ENCODE measurements around the gene CYTH1. TPM values are rescaled to one million over a fixed set of nuclear protein-coding genes. Genes with fewer than 3 reads are reported as not detected.

The CYTH1 gene
- total RNA-seq, 1 donor = 21.4 TPM

DNA sequence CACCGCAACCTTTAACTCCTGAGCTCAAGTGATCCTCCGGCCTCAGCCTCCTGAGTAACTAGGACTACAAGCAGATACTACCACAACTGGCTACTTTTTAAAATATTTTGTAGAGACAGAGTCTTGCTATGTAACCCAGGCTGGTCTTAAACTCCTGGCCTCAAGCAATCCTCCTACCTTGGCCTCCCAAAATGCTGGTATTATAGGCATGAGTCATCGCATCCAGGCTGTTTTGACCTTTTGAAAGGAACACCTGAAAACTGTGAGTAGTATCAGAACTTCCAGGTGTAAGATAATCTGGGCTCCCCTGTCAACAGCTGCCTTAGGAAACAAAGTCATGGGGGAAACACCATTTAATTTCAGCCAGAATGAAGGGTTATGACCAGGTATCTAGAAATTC is 77.5 kb downstream of the CYTH1 start:
- peaks cover 6% of the 10 kb centered on the region for H3K79me2 ChIP-seq (ENCODE audit: insufficient read depth, low read length)

DNA sequence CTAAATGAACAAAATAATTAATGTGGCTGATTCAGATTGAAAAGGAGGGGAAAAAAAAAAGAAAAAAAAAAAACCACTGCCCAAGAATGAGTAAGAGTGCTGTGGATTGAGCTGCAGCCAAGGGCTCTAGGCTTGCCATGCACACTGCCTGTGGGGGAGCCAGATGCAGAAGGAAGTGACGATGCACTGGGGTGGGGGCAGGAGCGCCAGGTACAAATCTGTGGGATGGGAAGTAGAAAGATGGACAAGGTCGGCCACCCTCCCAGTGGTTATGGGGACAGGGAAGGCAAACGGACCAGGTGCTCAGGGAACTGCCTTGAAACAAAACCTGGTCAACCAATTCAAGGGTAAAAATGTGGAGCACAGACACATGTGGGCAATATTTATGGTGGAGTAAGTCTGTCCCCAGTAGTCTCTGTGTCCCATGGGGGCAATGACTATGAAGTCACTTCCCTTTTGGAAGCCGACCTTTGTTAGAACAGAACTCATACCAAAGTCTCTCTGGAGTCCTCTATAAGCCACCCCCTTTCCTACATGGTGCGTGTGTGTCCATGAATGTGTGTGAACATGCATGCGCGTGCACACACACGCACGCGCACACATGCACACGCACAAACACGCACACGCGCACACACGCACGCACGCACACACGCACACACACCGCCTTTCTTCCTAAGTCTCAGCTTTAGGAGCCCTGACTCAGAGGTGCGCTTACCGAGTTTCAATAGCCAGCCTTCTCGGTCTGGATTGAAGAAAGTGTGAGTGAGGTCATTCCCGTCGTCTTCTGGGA is 84.3 kb downstream of the CYTH1 start:
- H4K20me1 ChIP-seq (ENCODE audit: insufficient read depth, low read length) = no peaks in the 10 kb centered on the region
- H3K36me3 ChIP-seq (ENCODE audit: insufficient read depth, low read length) = peaks cover 40% of the 10 kb centered on the region
- TF ChIP-seq CTCF (IDR thresholded peaks at IDR 0.05; ENCODE audit: extremely low read depth, low read depth, low read length) = no peak
- H3K4me2 ChIP-seq (ENCODE audit: insufficient read depth, low read length) = no peak overlapping the region
- H3K4me1 ChIP-seq (ENCODE audit: insufficient read depth, low read length) = peaks cover 10% of the 10 kb centered on the region
- H3K9me3 ChIP-seq (ENCODE audit: low read depth, low read length) = no peaks in the 10 kb centered on the region
- peak overlapping the region; percentile 50 for H3K27ac ChIP-seq (ENCODE audit: low read depth, low read length)
- no peaks in the 10 kb centered on the region for H3K79me2 ChIP-seq (ENCODE audit: insufficient read depth, low read length)
- no peaks in the 10 kb centered on the region for H3K27me3 ChIP-seq (ENCODE audit: insufficient read depth, low read length)
- no peak overlapping the region for H2AFZ ChIP-seq (ENCODE audit: low read length)
- DNase-seq (ENCODE audit: insufficient read length, low spot score, missing footprints) = no peak
- no peak overlapping the region for H3K4me3 ChIP-seq (ENCODE audit: insufficient read depth, low read length)

More for the DNA sequence above, 77.5 kb downstream of the CYTH1 start:
- peaks cover 10% of the 10 kb centered on the region for H3K4me1 ChIP-seq (ENCODE audit: insufficient read depth, low read length)
- no peak overlapping the region for H3K4me3 ChIP-seq (ENCODE audit: insufficient read depth, low read length)
- no peak overlapping the region for H3K27ac ChIP-seq (ENCODE audit: low read depth, low read length)
- no peak for TF ChIP-seq CTCF (IDR thresholded peaks at IDR 0.05; ENCODE audit: extremely low read depth, low read depth, low read length)
- H2AFZ ChIP-seq (ENCODE audit: low read length) = no peak overlapping the region
- H3K36me3 ChIP-seq (ENCODE audit: insufficient read depth, low read length) = peaks cover 21% of the 10 kb centered on the region
- H4K20me1 ChIP-seq (ENCODE audit: insufficient read depth, low read length) = no peaks in the 10 kb centered on the region
- H3K9me3 ChIP-seq (ENCODE audit: low read depth, low read length) = no peaks in the 10 kb centered on the region
- H3K4me2 ChIP-seq (ENCODE audit: insufficient read depth, low read length) = no peak overlapping the region
- H3K27me3 ChIP-seq (ENCODE audit: insufficient read depth, low read length) = no peaks in the 10 kb centered on the region
- no peak for DNase-seq (ENCODE audit: insufficient read length, low spot score, missing footprints)

- Histone ChIP-seq H3K4me2 (ENCODE audit: insufficient read depth, low read length) (no peak overlapping the region), H3K27me3 (ENCODE audit: insufficient read depth, low read length) (no peaks in the 10 kb centered on the region), H3K9me3 (ENCODE audit: low read depth, low read length) (no peaks in the 10 kb centered on the region), H3K36me3 (ENCODE audit: insufficient read depth, low read length) (peaks cover 45% of the 10 kb centered on the region), H4K20me1 (ENCODE audit: insufficient read depth, low read length) (no peaks in the 10 kb centered on the region), H3K79me2 (ENCODE audit: insufficient read depth, low read length) (no peaks in the 10 kb centered on the region), H3K4me1 (ENCODE audit: insufficient read depth, low read length) (peaks cover 10% of the 10 kb centered on the region), H2AFZ (ENCODE audit: low read length) (no peak overlapping the region), H3K4me3 (ENCODE audit: insufficient read depth, low read length) (no peak overlapping the region), H3K27ac (ENCODE audit: low read depth, low read length) (no peak overlapping the region)
- TF ChIP-seq CTCF (IDR thresholded peaks at IDR 0.05; ENCODE audit: extremely low read depth, low read depth, low read length) = no peak
- no peak for DNase-seq (ENCODE audit: insufficient read length, low spot score, missing footprints)
These were observed 85.0 kb downstream of the CYTH1 start for GRCh38 chr17:78697122-78697521.

GRCh38 chr17:78696016-78696982 is 85.8 kb downstream of the CYTH1 start:
- peaks cover 10% of the 10 kb centered on the region for H3K4me1 ChIP-seq (ENCODE audit: insufficient read depth, low read length)
- no peaks in the 10 kb centered on the region for H4K20me1 ChIP-seq (ENCODE audit: insufficient read depth, low read length)
- no peaks in the 10 kb centered on the region for H3K9me3 ChIP-seq (ENCODE audit: low read depth, low read length)
- H2AFZ ChIP-seq (ENCODE audit: low read length) = no peak overlapping the region
- no peak overlapping the region for H3K27ac ChIP-seq (ENCODE audit: low read depth, low read length)
- no peaks in the 10 kb centered on the region for H3K27me3 ChIP-seq (ENCODE audit: insufficient read depth, low read length)
- no peak overlapping the region for H3K4me2 ChIP-seq (ENCODE audit: insufficient read depth, low read length)
- H3K4me3 ChIP-seq (ENCODE audit: insufficient read depth, low read length) = no peak overlapping the region
- H3K79me2 ChIP-seq (ENCODE audit: insufficient read depth, low read length) = no peaks in the 10 kb centered on the region
- H3K36me3 ChIP-seq (ENCODE audit: insufficient read depth, low read length) = peaks cover 40% of the 10 kb centered on the region
- no peak for DNase-seq (ENCODE audit: insufficient read length, low spot score, missing footprints)
- TF ChIP-seq CTCF (IDR thresholded peaks at IDR 0.05; ENCODE audit: extremely low read depth, low read depth, low read length) = no peak
